Panc1 (cell line): ENCODE data around the gene ARHGEF40.

Experiments used
- CTCF ChIP-seq: fragments of 450-650 bp; IDR thresholded peaks from 2 replicates; pipeline ENCODE4 v1.5.1; 2017; ENCODE audit warnings: mild to moderate bottlenecking
- POLR2AphosphoS5 ChIP-seq: IDR thresholded peaks from 2 replicates; pipeline ENCODE4 v1.6.1; 2012; ENCODE audit warnings: mild to moderate bottlenecking, low read depth, low read length, moderate library complexity
- REST ChIP-seq, 2 experiments: IDR thresholded peaks; 2 replicates each; pipeline ENCODE4 v1.6.1; 2011 to 2012; ENCODE audit warnings: low read depth in 2 of 2, control low read depth in 1 of 2, low read length in 1 of 2, mild to moderate bottlenecking in 1 of 2, moderate library complexity in 1 of 2; ENCODE audit not compliant: insufficient read depth in 1 of 2
- SIN3A ChIP-seq: IDR thresholded peaks from 2 replicates; pipeline ENCODE4 v1.6.1; 2012; ENCODE audit warnings: low read depth, mild to moderate bottlenecking, low read length, moderate library complexity, borderline replicate concordance; ENCODE audit not compliant: insufficient read depth
- TCF7L2 ChIP-seq: IDR thresholded peaks from 2 replicates; pipeline ENCODE4 v1.6.1; 2011; ENCODE audit warnings: mild to moderate bottlenecking, low read depth, low read length, inconsistent platforms

GRCh38 chr14:21030531-21030930 lies 39.6 kb upstream of the ARHGEF40 start:
- no peak for TF ChIP-seq CTCF
- TF ChIP-seq TCF7L2, result no peak
- no peak for TF ChIP-seq SIN3A
- no peak for TF ChIP-seq POLR2AphosphoS5
- TF ChIP-seq REST (IDR thresholded peaks at IDR 0.05; ENCODE audit: insufficient read depth in 1 of 2, low read depth in 2 of 2, low read length in 1 of 2), result no peak
